GM12874 (cell line): Measurements from ENCODE around the gene PPP2R5C.

Experiments
- CTCF ChIP-seq: IDR thresholded peaks from 2 replicates; pipeline ENCODE4 v1.5.1; 2011; ENCODE audit warnings: low read depth, mild to moderate bottlenecking, control low read depth, low read length, moderate library complexity; ENCODE audit not compliant: insufficient read depth

The PPP2R5C gene

GRCh38 chr14:101780390-101780789, 18.9 kb downstream of the PPP2R5C start:
- no peak for TF ChIP-seq CTCF

DNA sequence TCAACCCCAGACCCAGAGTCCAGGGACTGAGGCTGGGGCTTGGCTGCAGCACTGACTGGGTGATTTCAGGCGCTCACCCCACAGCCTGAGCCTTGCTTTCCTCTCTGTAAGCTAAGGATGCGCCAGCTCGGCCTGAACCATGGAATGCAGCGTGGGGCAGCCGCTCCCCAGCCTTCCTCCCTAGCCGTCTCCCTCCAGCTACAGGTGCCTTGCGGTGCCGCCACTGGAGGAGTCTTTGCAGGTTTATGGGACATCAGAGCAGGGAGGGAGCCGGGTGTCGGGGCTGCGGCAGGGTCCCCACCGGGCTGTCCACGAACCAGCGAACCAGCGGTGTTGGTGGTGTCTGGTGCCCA, 19.4 kb downstream of the PPP2R5C start:
- TF ChIP-seq CTCF, result no peak

GRCh38 chr14:101781240-101782061, 19.9 kb downstream of the PPP2R5C start:
- TF ChIP-seq CTCF, result no peak

DNA sequence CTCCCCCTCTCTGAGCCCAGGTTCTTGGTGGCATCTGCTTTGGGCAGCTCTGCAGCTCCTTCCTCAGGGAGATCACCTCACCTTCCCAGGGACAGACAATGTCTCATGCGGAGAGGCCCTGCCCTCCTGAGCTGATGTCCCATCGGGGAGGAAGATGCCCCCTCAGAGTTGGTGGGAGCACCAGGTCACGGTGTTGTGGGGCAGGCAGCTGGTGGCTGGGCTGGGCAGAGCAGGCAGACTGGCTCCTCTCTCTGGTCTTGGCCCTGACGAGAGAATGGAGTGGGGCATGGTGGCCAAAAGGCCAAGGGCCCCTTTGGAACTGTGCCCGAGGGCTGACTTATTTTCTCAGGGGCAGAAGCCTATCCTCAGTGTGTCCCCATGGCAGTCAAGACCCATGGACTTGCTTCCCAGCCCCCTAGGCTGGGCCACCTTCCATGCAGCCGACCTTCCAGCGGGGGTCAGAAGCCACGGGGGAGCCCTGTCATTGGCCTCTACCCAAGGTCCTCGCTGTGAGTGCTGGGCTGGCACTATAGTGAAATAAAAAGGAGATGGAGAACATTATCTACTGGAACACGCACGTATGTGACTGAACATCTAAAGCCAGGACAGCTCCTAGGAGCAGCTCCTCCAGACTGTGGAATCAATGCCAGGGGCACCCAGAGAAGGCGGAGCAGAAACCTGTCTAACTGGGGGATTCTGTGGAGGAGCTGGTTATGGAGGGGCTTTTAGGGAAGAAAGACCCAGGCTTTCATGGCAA, 21.9 kb downstream of the PPP2R5C start:
- TF ChIP-seq CTCF, result no peak

DNA sequence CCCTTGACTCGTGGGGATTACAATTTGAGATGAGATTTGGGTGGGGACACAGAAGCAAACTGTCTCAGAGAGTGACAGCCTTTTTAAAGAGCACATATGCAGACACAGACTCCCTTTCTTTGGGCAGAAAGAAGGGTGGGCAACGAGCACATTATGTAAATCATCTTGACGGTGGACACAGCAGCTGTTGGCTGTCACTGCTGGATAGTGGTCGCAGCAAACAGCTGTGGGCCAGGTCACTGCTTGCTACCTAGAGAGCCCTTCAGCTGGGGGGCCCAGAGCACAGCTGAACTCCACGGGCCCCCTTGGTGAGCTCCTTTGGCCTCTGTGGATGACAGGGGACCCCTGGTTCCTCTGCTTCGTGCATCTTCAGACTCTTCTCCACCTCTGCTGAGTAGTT, 23.1 kb downstream of the PPP2R5C start:
- TF ChIP-seq CTCF, result no peak

- TF ChIP-seq CTCF, result no peak
Measured at GRCh38 chr14:101788016-101788635, 26.6 kb downstream of the PPP2R5C start.

- no peak for TF ChIP-seq CTCF
Measured at GRCh38 chr14:101789222-101789621, 27.7 kb downstream of the PPP2R5C start.
